Esophagus squamous epithelium (tissue), 4 donors: ENCODE results near the gene GNAI1.

Source experiments
- POLR2A ChIP-seq, 4 donors: fragments of 450-650 bp; IDR thresholded peaks; one replicate each; pipeline ENCODE4 v1.6.1; 2017; ENCODE audit warnings: antibody characterized with exemption in 4 of 4, mild to moderate bottlenecking in 4 of 4, moderate library complexity in 3 of 4
- TF ChIP-seq, protein P1 (sequence below), 6 experiments: fragments of 450-650 bp in 4 of 6; fragments of 200-600 bp in 2 of 6; sonication (generic) in 2 of 6; IDR thresholded peaks; one replicate each; pipeline ENCODE4 v1.5.1; 2016 to 2019; ENCODE audit warnings: antibody characterized with exemption in 6 of 6, mild to moderate bottlenecking in 4 of 6, moderate library complexity in 4 of 6

DNA sequence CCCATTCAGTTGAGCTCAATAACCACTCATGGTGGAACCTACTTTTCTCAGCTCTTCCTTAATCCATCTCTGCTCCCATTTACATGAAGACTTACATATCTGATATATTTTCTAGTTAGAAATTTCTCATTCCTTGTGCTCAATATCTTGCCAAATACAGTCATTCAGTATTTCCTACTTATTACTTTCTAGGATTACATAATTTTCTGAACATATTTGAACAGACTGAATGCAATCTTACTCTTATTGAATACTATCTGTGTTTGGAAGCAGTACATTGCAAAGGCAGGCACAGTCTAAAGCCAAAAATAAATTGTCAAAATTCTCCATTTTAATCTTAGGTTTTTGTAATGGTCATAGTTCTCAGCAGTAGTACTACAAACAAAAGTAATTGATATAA is 126.0 kb downstream of the GNAI1 start:
- TF ChIP-seq, protein P1, sequence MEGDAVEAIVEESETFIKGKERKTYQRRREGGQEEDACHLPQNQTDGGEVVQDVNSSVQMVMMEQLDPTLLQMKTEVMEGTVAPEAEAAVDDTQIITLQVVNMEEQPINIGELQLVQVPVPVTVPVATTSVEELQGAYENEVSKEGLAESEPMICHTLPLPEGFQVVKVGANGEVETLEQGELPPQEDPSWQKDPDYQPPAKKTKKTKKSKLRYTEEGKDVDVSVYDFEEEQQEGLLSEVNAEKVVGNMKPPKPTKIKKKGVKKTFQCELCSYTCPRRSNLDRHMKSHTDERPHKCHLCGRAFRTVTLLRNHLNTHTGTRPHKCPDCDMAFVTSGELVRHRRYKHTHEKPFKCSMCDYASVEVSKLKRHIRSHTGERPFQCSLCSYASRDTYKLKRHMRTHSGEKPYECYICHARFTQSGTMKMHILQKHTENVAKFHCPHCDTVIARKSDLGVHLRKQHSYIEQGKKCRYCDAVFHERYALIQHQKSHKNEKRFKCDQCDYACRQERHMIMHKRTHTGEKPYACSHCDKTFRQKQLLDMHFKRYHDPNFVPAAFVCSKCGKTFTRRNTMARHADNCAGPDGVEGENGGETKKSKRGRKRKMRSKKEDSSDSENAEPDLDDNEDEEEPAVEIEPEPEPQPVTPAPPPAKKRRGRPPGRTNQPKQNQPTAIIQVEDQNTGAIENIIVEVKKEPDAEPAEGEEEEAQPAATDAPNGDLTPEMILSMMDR (IDR thresholded peaks at IDR 0.05), result no peak
- TF ChIP-seq POLR2A (IDR thresholded peaks at IDR 0.05), result no peak
